H1 (cell line): ENCODE results near the gene NIPAL3. TPM values are rescaled to one million over a fixed set of nuclear protein-coding genes. Genes with fewer than 3 reads are reported as not detected.

Experiments used
- CTCF ChIA-PET: fragments of 300-600 bp; sonication (Branson Sonifier 250); formaldehyde crosslinking; loops from one replicate; lab custom pipeline; 2021; ENCODE audit not compliant: partially characterized antibody; lab: Charles Lee
- POLR2A ChIA-PET: fragments of 300-600 bp; sonication (Branson Sonifier 250); formaldehyde crosslinking; loops from one replicate; lab custom pipeline; 2021; ENCODE audit warnings: inconsistent platforms; ENCODE audit not compliant: partially characterized antibody; lab: Charles Lee
- DNase-seq, 2 experiments: peaks; one replicate each; pipeline versions ENCODE4 v3.0.0 to v3.0.0-alpha.2; 2010 to 2022; ENCODE audit warnings: low spot score in 2 of 2, low read depth in 1 of 2, mixed read lengths in 1 of 2
- FAIRE-seq: peaks from 2 replicates; lab custom pipeline; 2011; peaks lifted over from hg19 to GRCh38; lab: Jason Lieb, UNC
- H2AFZ ChIP-seq: 2 replicates; pipeline ENCODE4 v1.8.1; 2012; ENCODE audit warnings: low read length, inconsistent platforms
- H2AK5ac ChIP-seq: 2 replicates; pipeline ENCODE4 v1.6.1; 2013; ENCODE audit warnings: low read depth, low read length
- H2BK120ac ChIP-seq: replicated peaks from 2 replicates; pipeline ENCODE3; 2013; ENCODE audit warnings: low read depth, low read length, inconsistent platforms
- H2BK12ac ChIP-seq: 2 replicates; pipeline ENCODE4 v1.6.1; 2013; ENCODE audit warnings: low read depth, low read length
- H2BK15ac ChIP-seq: 2 replicates; pipeline ENCODE4 v1.6.1; 2013; ENCODE audit warnings: low read length
- H2BK20ac ChIP-seq: 2 replicates; pipeline ENCODE4 v1.6.1; 2013; ENCODE audit warnings: low read length
- H2BK5ac ChIP-seq: 2 replicates; pipeline ENCODE4 v1.6.1; 2013; ENCODE audit warnings: low read depth, low read length
- H3K14ac ChIP-seq: 2 replicates; pipeline ENCODE4 v1.6.1; 2013; ENCODE audit warnings: inconsistent platforms; ENCODE audit not compliant: insufficient read length
- H3K18ac ChIP-seq: 2 replicates; pipeline ENCODE4 v1.6.1; 2013; ENCODE audit warnings: low read length; ENCODE audit errors: extremely low read depth
- H3K23ac ChIP-seq: 2 replicates; pipeline ENCODE4 v1.6.1; 2013; ENCODE audit warnings: inconsistent platforms; ENCODE audit not compliant: insufficient read length
- H3K23me2 ChIP-seq: 2 replicates; pipeline ENCODE4 v1.6.1; 2013; ENCODE audit warnings: low read depth, low read length
- H3K27ac ChIP-seq: 2 replicates; pipeline ENCODE4 v1.6.1; 2011; ENCODE audit warnings: low read depth, low read length, inconsistent platforms
- H3K27me3 ChIP-seq, 4 experiments: replicated peaks in 1 of 4; 1 replicate in 1 of 4; 2 replicates in 3 of 4; pipeline versions ENCODE4 v1.6.1 to v1.8.1; 2011 to 2013; ENCODE audit warnings: low read length in 3 of 4, mild to moderate bottlenecking in 3 of 4, inconsistent platforms in 2 of 4, mixed read lengths in 2 of 4, moderate library complexity in 1 of 4; ENCODE audit not compliant: control insufficient read depth in 3 of 4, insufficient read depth in 3 of 4; ENCODE audit errors: extremely low read depth in 1 of 4
- H3K36me3 ChIP-seq, 4 experiments: 2 replicates each; pipeline versions ENCODE4 v1.6.1 to v1.8.1; 2011 to 2013; ENCODE audit warnings: mild to moderate bottlenecking in 4 of 4, low read length in 3 of 4, moderate library complexity in 2 of 4, control low read depth in 1 of 4, inconsistent platforms in 1 of 4; ENCODE audit not compliant: insufficient read depth in 4 of 4, control insufficient read depth in 2 of 4
- H3K4ac ChIP-seq: replicated peaks from 2 replicates; pipeline ENCODE3; 2013; ENCODE audit warnings: low read length, low read depth, mixed read lengths, inconsistent platforms; ENCODE audit not compliant: insufficient read length
- H3K4me1 ChIP-seq, 4 experiments: replicated peaks in 1 of 4; 1 replicate in 1 of 4; 2 replicates in 3 of 4; pipeline versions ENCODE4 v1.6.1 to v1.8.1; 2011 to 2013; ENCODE audit warnings: low read length in 3 of 4, inconsistent platforms in 2 of 4, mixed read lengths in 1 of 4; ENCODE audit not compliant: insufficient read depth in 4 of 4, control insufficient read depth in 3 of 4
- H3K4me2 ChIP-seq, 2 experiments: 2 replicates each; pipeline versions ENCODE4 v1.6.1 to v1.8.1; 2011 to 2013; ENCODE audit warnings: low read depth in 2 of 2, low read length in 2 of 2, control low read depth in 1 of 2, inconsistent platforms in 1 of 2, mild to moderate bottlenecking in 1 of 2; ENCODE audit not compliant: insufficient read depth in 1 of 2
- H3K4me3 ChIP-seq, 4 experiments: fragments of 200-600, 300-600 bp in 1 of 4; sonication (generic), shearing (Covaris generic), sonication (Bioruptor Twin) in 1 of 4; 2 replicates each; pipeline versions ENCODE4 v1.5.1 to v1.8.1; 2011 to 2016; ENCODE audit warnings: low read length in 4 of 4, low read depth in 3 of 4, control low read depth in 2 of 4, inconsistent platforms in 2 of 4, mild to moderate bottlenecking in 2 of 4, mixed read lengths in 1 of 4, moderate library complexity in 1 of 4; ENCODE audit not compliant: insufficient read depth in 2 of 4; ENCODE audit errors: extremely low read depth in 1 of 4
- H3K56ac ChIP-seq: replicated peaks from 2 replicates; pipeline ENCODE3; 2013; ENCODE audit warnings: low read depth, mild to moderate bottlenecking, mixed read lengths, low read length, inconsistent platforms; ENCODE audit not compliant: insufficient read length
- H3K79me1 ChIP-seq: 2 replicates; pipeline ENCODE4 v1.6.1; 2013; ENCODE audit warnings: low read depth, low read length, control low read depth
- H3K79me2 ChIP-seq, 2 experiments: 2 replicates each; pipeline versions ENCODE4 v1.6.1 to v1.8.1; 2012 to 2013; ENCODE audit warnings: low read length in 2 of 2, mild to moderate bottlenecking in 2 of 2, inconsistent platforms in 1 of 2; ENCODE audit not compliant: insufficient read depth in 2 of 2, control insufficient read depth in 1 of 2
- H3K9ac ChIP-seq, 4 experiments: replicated peaks in 1 of 4; 1 replicate in 1 of 4; 2 replicates in 3 of 4; pipeline versions ENCODE4 v1.6.1 to v1.8.1; 2011 to 2013; ENCODE audit warnings: low read depth in 3 of 4, low read length in 3 of 4, control low read depth in 2 of 4, mild to moderate bottlenecking in 2 of 4, moderate library complexity in 2 of 4, inconsistent platforms in 1 of 4; ENCODE audit errors: extremely low read depth in 1 of 4
- H3K9me3 ChIP-seq, 2 experiments: 2 replicates each; pipeline versions ENCODE4 v1.6.1 to v1.8.1; 2012 to 2013; ENCODE audit warnings: mild to moderate bottlenecking in 2 of 2, moderate library complexity in 2 of 2, control low read depth in 1 of 2, inconsistent platforms in 1 of 2, low read depth in 1 of 2, low read length in 1 of 2, mixed read lengths in 1 of 2; ENCODE audit not compliant: insufficient read depth in 2 of 2
- H4K20me1 ChIP-seq, 2 experiments: replicated peaks in 1 of 2; 2 replicates each; pipeline versions ENCODE3 to v1.8.1; 2011 to 2013; ENCODE audit warnings: inconsistent platforms in 2 of 2, low read length in 2 of 2, mild to moderate bottlenecking in 1 of 2; ENCODE audit not compliant: insufficient read depth in 2 of 2, control insufficient read depth in 1 of 2
- H4K5ac ChIP-seq: 2 replicates; pipeline ENCODE4 v1.6.1; 2013; ENCODE audit warnings: low read length, low read depth, mixed read lengths, inconsistent platforms; ENCODE audit not compliant: insufficient read length
- H4K8ac ChIP-seq: 2 replicates; pipeline ENCODE4 v1.8.0; 2013; ENCODE audit warnings: mild to moderate bottlenecking, moderate library complexity, low read length, inconsistent platforms; ENCODE audit not compliant: insufficient read depth; ENCODE audit errors: extremely low read depth
- H4K91ac ChIP-seq: replicated peaks from 2 replicates; pipeline ENCODE3; 2013; ENCODE audit warnings: low read length, mixed read lengths, inconsistent platforms; ENCODE audit not compliant: insufficient read length
- JUN ChIP-seq: IDR thresholded peaks from 2 replicates; pipeline ENCODE4 v1.6.1; 2011; ENCODE audit warnings: low read depth, mild to moderate bottlenecking, improper control_type of control experiment, low read length
- NANOG ChIP-seq: IDR thresholded peaks from 2 replicates; pipeline ENCODE4 v1.6.1; 2011; ENCODE audit warnings: low read length, low read depth, mild to moderate bottlenecking, inconsistent platforms; ENCODE audit not compliant: insufficient read depth, poor library complexity, severe bottlenecking
- POLR2AphosphoS5 ChIP-seq: IDR thresholded peaks from 2 replicates; pipeline ENCODE4 v1.6.1; 2011; ENCODE audit warnings: low read depth, low read length
- SRF ChIP-seq: IDR thresholded peaks from 2 replicates; pipeline ENCODE4 v1.6.1; 2011; ENCODE audit warnings: mild to moderate bottlenecking, low read depth, low read length, moderate library complexity
- SUZ12 ChIP-seq: fragments of 200-600 bp; sonication (generic); IDR thresholded peaks from 2 replicates; pipeline ENCODE4 v1.6.1; 2012; ENCODE audit warnings: mild to moderate bottlenecking, inconsistent platforms, low read length, moderate library complexity, mixed read lengths
- WGBS, 2 experiments: shearing (Covaris generic) in 1 of 2; methylation state at CpG; one replicate each; pipeline versions ENCODE4 v1.1.6 to v1.1.7; 2013 to 2015; ENCODE audit warnings: low lambda C conversion rate in 2 of 2, mixed read lengths in 2 of 2, inconsistent platforms in 1 of 2, low coverage in 1 of 2, missing lambda C conversion rate in 1 of 2; ENCODE audit not compliant: insufficient replicate concordance in 2 of 2, insufficient coverage in 1 of 2, insufficient read length in 1 of 2; ENCODE audit errors: extremely low coverage in 1 of 2, missing lambda C conversion rate in 1 of 2; 5-methylcytosine and 5-hydroxymethylcytosine counted together
- polyA plus RNA-seq, 7 experiments: library from polyadenylated mRNA; depleted of rRNA in 3 of 7; stranded (reverse) in 5 of 7; unstranded in 2 of 7; fragments of >200 nt in 5 of 7; fragments of 200-250 nt in 2 of 7; gene quantifications; 1 replicate in 5 of 7; 2 replicates in 1 of 7; 4 replicates in 1 of 7; pipeline versions ENCODE4 v1.2.1 to v1.2.3, GENCODE V29; 2011 to 2013; ENCODE audit warnings: missing spikeins in 2 of 7, mixed read lengths in 2 of 7
- total RNA-seq: library from RNA; stranded (reverse); fragmentation: NEBNext Ultra II Directional; extraction: Animal tissue kit (Norgen Biotek cat#: 25700); gene quantifications from 2 replicates; pipeline ENCODE4 v1.2.1, GENCODE V29; 2021

The NIPAL3 gene
- total and polyA plus RNA-seq, 2 of the 8 experiments (the other 6 are each of a cell fraction or from before 2014, with no cell fraction given) = 8.8 to 11.0 TPM

GRCh38 chr1:24450857-24451397 is 35.3 kb downstream of the NIPAL3 start:
- H2AK5ac ChIP-seq = no peak overlapping the region
- ChIA-PET POLR2A (no interaction called here), CTCF (no interaction called here)
- H2BK120ac ChIP-seq = no peak overlapping the region
- H3K4ac ChIP-seq = no peak overlapping the region
- no peaks in the 10 kb centered on the region for H3K4me1 ChIP-seq
- DNase-seq (no peak), FAIRE-seq (no peak)
- no peak overlapping the region for H3K9ac ChIP-seq
- H3K27me3 ChIP-seq = no peaks in the 10 kb centered on the region
- H3K4me2 ChIP-seq = no peak overlapping the region
- H4K91ac ChIP-seq = no peak overlapping the region
- TF ChIP-seq SRF (no peak), JUN (no peak), SUZ12 (no peak), POLR2AphosphoS5 (no peak), NANOG (no peak)
- H4K20me1 ChIP-seq = no peaks in the 10 kb centered on the region
- no peak overlapping the region for H3K18ac ChIP-seq
- H2BK15ac ChIP-seq = no peak overlapping the region
- WGBS, 2 experiments = 89% methylated on average over 5 of the region's 5 CpGs; no CpG with 5 or more reads in 1 of the 2 experiments
- no peaks in the 10 kb centered on the region for H3K79me2 ChIP-seq
- no peak overlapping the region for H2BK20ac ChIP-seq
- H3K56ac ChIP-seq = no peak overlapping the region
- H4K5ac ChIP-seq = no peak overlapping the region
- no peak overlapping the region for H3K14ac ChIP-seq
- H3K27ac ChIP-seq = no peak overlapping the region
- no peak overlapping the region for H3K23ac ChIP-seq
- H3K23me2 ChIP-seq = no peaks in the 10 kb centered on the region
- H3K36me3 ChIP-seq = no peaks in the 10 kb centered on the region; a peak in 1 of 8 replicates
- no peaks in the 10 kb centered on the region for H3K9me3 ChIP-seq
- H2BK5ac ChIP-seq = no peak overlapping the region
- no peak overlapping the region for H2AFZ ChIP-seq
- no peak overlapping the region for H2BK12ac ChIP-seq
- H4K8ac ChIP-seq = no peak overlapping the region
- H3K79me1 ChIP-seq = peaks cover 2% of the 10 kb centered on the region; the same call in 1 of the 2 replicates
- H3K4me3 ChIP-seq = no peak overlapping the region
